ENCODE measurements around the gene PRKAR2B.

GRCh38 chr7:107128748-107129147 lies 84.2 kb downstream of the PRKAR2B start:
- TF ChIP-seq CTCF (IDR thresholded peaks at IDR 0.05) (no peak), ZFX (IDR thresholded peaks at IDR 0.05; ENCODE audit: borderline replicate concordance) (no peak)
